Natural killer cell (primary cell): Measurements from ENCODE around the gene PRLH. TPM values are rescaled to one million over a fixed set of nuclear protein-coding genes. Genes with fewer than 3 reads are reported as not detected.

Experiments used
- ATAC-seq, 3 donors: fragments of 150-1000 bp in 2 of 3; fragments of 200-7000 bp in 1 of 3; cut with Tn5 transposase; 1 replicate in 1 of 3; 2 replicates in 2 of 3; pipeline ENCODE4 v1.10.0; 2021; ENCODE audit warnings: mild to moderate bottlenecking in 2 of 3, moderate library complexity in 2 of 3
- DNase-seq, 2 donors: peaks; one replicate each; pipeline versions ENCODE4 v3.0.0 to v3.0.0-alpha.2; 2013 to 2021; ENCODE audit warnings: mixed read lengths in 1 of 2
- H3K27ac ChIP-seq: one replicate; pipeline ENCODE4 v1.5.1; 2013; ENCODE audit warnings: mild to moderate bottlenecking, low read length
- H3K27me3 ChIP-seq: one replicate; pipeline ENCODE4 v1.6.1; 2013; ENCODE audit warnings: low read length; ENCODE audit not compliant: control insufficient read depth, insufficient read depth
- H3K36me3 ChIP-seq: one replicate; pipeline ENCODE4 v1.6.1; 2013; ENCODE audit warnings: low read length; ENCODE audit not compliant: control insufficient read depth, insufficient read depth
- H3K4me1 ChIP-seq: one replicate; pipeline ENCODE4 v1.6.1; 2013; ENCODE audit warnings: low read length; ENCODE audit not compliant: control insufficient read depth, insufficient read depth
- H3K4me3 ChIP-seq: one replicate; pipeline ENCODE4 v1.5.1; 2013; ENCODE audit warnings: low read length
- H3K9me3 ChIP-seq: one replicate; pipeline ENCODE4 v1.6.1; 2013; ENCODE audit warnings: low read length; ENCODE audit not compliant: control insufficient read depth, insufficient read depth
- H3K27ac Mint-ChIP-seq, 2 donors: one replicate each; pipeline ENCODE4 v1.8.0; 2022; ENCODE audit warnings: mild to moderate bottlenecking in 2 of 2, mixed read lengths in 2 of 2, moderate library complexity in 1 of 2
- H3K27me3 Mint-ChIP-seq, 2 donors: one replicate each; pipeline ENCODE4 v1.8.0; 2022; ENCODE audit warnings: low read depth in 2 of 2, mixed read lengths in 2 of 2
- H3K36me3 Mint-ChIP-seq: one replicate; pipeline ENCODE4 v1.8.0; 2022; ENCODE audit warnings: mixed read lengths
- H3K4me1 Mint-ChIP-seq, 2 donors: one replicate each; pipeline ENCODE4 v1.8.0; 2022; ENCODE audit warnings: mixed read lengths in 2 of 2
- H3K4me3 Mint-ChIP-seq: one replicate; pipeline ENCODE4 v1.8.0; 2022; ENCODE audit warnings: mild to moderate bottlenecking, moderate library complexity, mixed read lengths
- H3K9me3 Mint-ChIP-seq, 2 donors: one replicate each; pipeline ENCODE4 v1.8.0; 2022; ENCODE audit warnings: mixed read lengths in 2 of 2
- WGBS: methylation state at CpG from one replicate; pipeline ENCODE4 v1.1.7; 2013; ENCODE audit warnings: missing lambda C conversion rate; ENCODE audit not compliant: insufficient coverage; 5-methylcytosine and 5-hydroxymethylcytosine counted together
- intact Hi-C: fragments of 100-400 bp; cut with micrococcal nuclease; formaldehyde crosslinking; loops from one replicate; pipeline ENCODE4 v1.14.2; 2022
- total RNA-seq, 4 donors: library from RNA; stranded (reverse); fragments of 120-200 nt in 1 of 4; gene quantifications; one replicate each; pipeline versions ENCODE4 v1.2.3 to v1.2.4, GENCODE V29; 2013 to 2022
- TF ChIP-seq, protein P1 (sequence below): fragments of 200-600 bp; IDR thresholded peaks from one replicate; pipeline ENCODE4 v1.8.0; 2022; ENCODE audit warnings: antibody characterized with exemption

PRLH gene
- total RNA-seq, 3 donors from 2014 or later (not counting 1 experiment from before 2014, with no cell fraction given) = not detected

- intact Hi-C loops = no loop called here
These were observed 32.7 kb upstream of the PRLH start for GRCh38 chr2:237533668-237534161.

DNA sequence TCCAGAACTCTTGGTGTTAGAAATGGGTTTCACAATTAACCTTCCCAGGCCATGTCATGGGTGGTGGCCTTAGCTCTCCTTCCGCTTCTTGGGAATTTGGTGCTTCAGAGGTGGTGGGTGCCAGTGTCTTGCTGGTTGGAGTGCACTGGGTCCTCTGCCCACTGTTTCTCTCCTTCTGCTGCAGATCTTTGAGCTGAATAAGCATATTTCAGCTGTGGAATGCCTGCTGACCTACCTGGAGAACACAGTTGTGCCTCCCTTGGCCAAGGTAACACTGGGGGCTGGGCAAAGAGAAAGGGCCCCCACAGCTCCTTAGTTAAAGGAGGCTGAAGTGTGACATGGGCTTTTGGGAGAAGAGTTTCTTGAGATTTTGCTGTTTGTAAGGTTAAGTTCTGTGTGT is 32.0 kb upstream of the PRLH start:
- no peaks in the 10 kb centered on the region for H3K27me3 Mint-ChIP-seq
- no peak overlapping the region for H3K4me3 Mint-ChIP-seq
- no peaks in the 10 kb centered on the region for H3K36me3 Mint-ChIP-seq
- no peaks in the 10 kb centered on the region for H3K27me3 ChIP-seq
- TF ChIP-seq, protein P1, sequence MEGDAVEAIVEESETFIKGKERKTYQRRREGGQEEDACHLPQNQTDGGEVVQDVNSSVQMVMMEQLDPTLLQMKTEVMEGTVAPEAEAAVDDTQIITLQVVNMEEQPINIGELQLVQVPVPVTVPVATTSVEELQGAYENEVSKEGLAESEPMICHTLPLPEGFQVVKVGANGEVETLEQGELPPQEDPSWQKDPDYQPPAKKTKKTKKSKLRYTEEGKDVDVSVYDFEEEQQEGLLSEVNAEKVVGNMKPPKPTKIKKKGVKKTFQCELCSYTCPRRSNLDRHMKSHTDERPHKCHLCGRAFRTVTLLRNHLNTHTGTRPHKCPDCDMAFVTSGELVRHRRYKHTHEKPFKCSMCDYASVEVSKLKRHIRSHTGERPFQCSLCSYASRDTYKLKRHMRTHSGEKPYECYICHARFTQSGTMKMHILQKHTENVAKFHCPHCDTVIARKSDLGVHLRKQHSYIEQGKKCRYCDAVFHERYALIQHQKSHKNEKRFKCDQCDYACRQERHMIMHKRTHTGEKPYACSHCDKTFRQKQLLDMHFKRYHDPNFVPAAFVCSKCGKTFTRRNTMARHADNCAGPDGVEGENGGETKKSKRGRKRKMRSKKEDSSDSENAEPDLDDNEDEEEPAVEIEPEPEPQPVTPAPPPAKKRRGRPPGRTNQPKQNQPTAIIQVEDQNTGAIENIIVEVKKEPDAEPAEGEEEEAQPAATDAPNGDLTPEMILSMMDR = no peak
- no peak overlapping the region for H3K4me3 ChIP-seq
- no peak overlapping the region for H3K27ac ChIP-seq
- no peaks in the 10 kb centered on the region for H3K9me3 Mint-ChIP-seq
- ATAC-seq (no peak), DNase-seq (no peak)
- H3K36me3 ChIP-seq = no peaks in the 10 kb centered on the region
- H3K4me1 Mint-ChIP-seq = no peaks in the 10 kb centered on the region
- no peaks in the 10 kb centered on the region for H3K4me1 ChIP-seq
- H3K27ac Mint-ChIP-seq = no peak overlapping the region
- H3K9me3 ChIP-seq = no peaks in the 10 kb centered on the region
- intact Hi-C loops = no loop called here
- 100% methylated on average over 1 of the region's 1 CpG for WGBS

More at GRCh38 chr2:237533668-237534161, 32.7 kb upstream of the PRLH start:
- Mint-ChIP-seq H3K36me3 (no peaks in the 10 kb centered on the region), H3K27me3 (no peaks in the 10 kb centered on the region), H3K4me1 (no peaks in the 10 kb centered on the region), H3K27ac (no peak overlapping the region), H3K4me3 (no peak overlapping the region), H3K9me3 (no peaks in the 10 kb centered on the region)
- WGBS = 85% methylated on average over 7 of the region's 7 CpGs
- Histone ChIP-seq H3K27me3 (no peaks in the 10 kb centered on the region), H3K4me3 (no peak overlapping the region), H3K4me1 (no peaks in the 10 kb centered on the region), H3K9me3 (no peaks in the 10 kb centered on the region), H3K36me3 (no peaks in the 10 kb centered on the region), H3K27ac (no peak overlapping the region)
- TF ChIP-seq, protein P1 = no peak
- ATAC-seq (no peak), DNase-seq (no peak)

GRCh38 chr2:237535385-237536082 is 30.8 kb upstream of the PRLH start:
- H3K4me1 Mint-ChIP-seq = no peaks in the 10 kb centered on the region
- DNase-seq = no peak
- no peak for ATAC-seq
- H3K36me3 Mint-ChIP-seq = no peaks in the 10 kb centered on the region
- Histone ChIP-seq H3K4me1 (no peaks in the 10 kb centered on the region), H3K27ac (no peak overlapping the region), H3K9me3 (no peaks in the 10 kb centered on the region), H3K27me3 (no peaks in the 10 kb centered on the region), H3K36me3 (no peaks in the 10 kb centered on the region), H3K4me3 (no peak overlapping the region)
- H3K9me3 Mint-ChIP-seq = no peaks in the 10 kb centered on the region
- WGBS = 82% methylated on average over 7 of the region's 8 CpGs
- no peak overlapping the region for H3K27ac Mint-ChIP-seq
- H3K27me3 Mint-ChIP-seq = no peaks in the 10 kb centered on the region
- TF ChIP-seq, protein P1 = no peak
- intact Hi-C loops = no loop called here
- H3K4me3 Mint-ChIP-seq = no peak overlapping the region

DNA sequence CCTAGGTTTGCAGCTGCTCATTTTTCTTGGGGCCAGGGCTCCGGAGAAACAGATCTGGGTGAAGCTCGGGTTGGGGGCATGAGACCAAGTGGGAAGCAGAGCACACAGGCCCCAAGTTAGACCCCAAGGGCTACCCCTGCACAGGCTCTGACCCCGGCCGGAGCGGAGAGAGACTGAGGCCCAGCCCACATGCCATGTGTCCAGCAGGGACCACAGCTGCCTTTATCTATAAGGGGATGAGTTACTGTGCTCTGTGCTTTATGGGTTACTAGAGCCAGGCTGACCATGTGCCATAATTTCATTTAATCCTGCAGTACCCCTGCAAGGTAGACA is 30.3 kb upstream of the PRLH start:
- Mint-ChIP-seq H3K27ac (no peak overlapping the region), H3K9me3 (no peaks in the 10 kb centered on the region), H3K4me1 (no peaks in the 10 kb centered on the region), H3K4me3 (no peak overlapping the region), H3K36me3 (no peaks in the 10 kb centered on the region), H3K27me3 (no peaks in the 10 kb centered on the region)
- DNase-seq (no peak), ATAC-seq (no peak)
- TF ChIP-seq, protein P1 = no peak
- no peaks in the 10 kb centered on the region for H3K27me3 ChIP-seq
- H3K9me3 ChIP-seq = no peaks in the 10 kb centered on the region
- H3K4me1 ChIP-seq = no peaks in the 10 kb centered on the region
- 90% methylated on average over 5 of the region's 5 CpGs for WGBS
- intact Hi-C loops = no loop called here
- no peak overlapping the region for H3K4me3 ChIP-seq
- H3K36me3 ChIP-seq = no peaks in the 10 kb centered on the region
- no peak overlapping the region for H3K27ac ChIP-seq
